Astrocyte of the spinal cord (primary cell): ENCODE results near the gene TRPV4.
"Not testable (repeated sequence)": the region's sequence is repeated elsewhere in the genome, so short reads cannot be mapped to it uniquely, and the experiment has no call there.

Source experiments
- DNase-seq: peaks from one replicate; pipeline ENCODE4 v3.0.0; 2011; ENCODE audit warnings: low read depth, low spot score
- H3K4me3 ChIP-seq: 2 replicates; pipeline ENCODE4 v1.5.1; 2011; ENCODE audit warnings: low read depth, mild to moderate bottlenecking, low read length, moderate library complexity
- CTCF ChIP-seq: IDR thresholded peaks from 2 replicates; pipeline ENCODE4 v1.5.1; 2012; ENCODE audit warnings: low read depth, mild to moderate bottlenecking, low read length, inconsistent platforms
- in situ Hi-C: cut with HindIII; loops from 2 replicates; pipeline ENCODE4 v1.10.0; 2017; ENCODE audit warnings: low sequenced_read_pairs

Gene TRPV4

GRCh38 chr12:109858764-109859163 lies 25.6 kb upstream of the TRPV4 start:
- no peak for DNase-seq
- no peak for TF ChIP-seq CTCF
- no peak overlapping the region for H3K4me3 ChIP-seq
- in situ Hi-C loops, result no loop called here

GRCh38 chr12:109857715-109858114 lies 24.5 kb upstream of the TRPV4 start:
- TF ChIP-seq CTCF, result no peak
- in situ Hi-C loops, result no loop called here
- no peak for DNase-seq
- H3K4me3 ChIP-seq, result no peak overlapping the region

- TF ChIP-seq CTCF, result no peak
- no peak for DNase-seq
These were observed 22.2 kb upstream of the TRPV4 start for GRCh38 chr12:109855377-109855776.

GRCh38 chr12:109850518-109850917 lies 17.3 kb upstream of the TRPV4 start:
- in situ Hi-C loops, H3K4me3 ChIP-seq, DNase-seq: not testable (repeated sequence)

More at GRCh38 chr12:109855377-109855776, 22.2 kb upstream of the TRPV4 start:
- no peak overlapping the region for H3K4me3 ChIP-seq
- in situ Hi-C loops, result no loop called here

GRCh38 chr12:109847142-109847735 lies 14.0 kb upstream of the TRPV4 start:
- no peak for DNase-seq
- in situ Hi-C loops, result no loop called here
- TF ChIP-seq CTCF, result no peak
- no peak overlapping the region for H3K4me3 ChIP-seq

GRCh38 chr12:109845824-109846205 lies 12.6 kb upstream of the TRPV4 start:
- H3K4me3 ChIP-seq, result no peak overlapping the region
- in situ Hi-C loops, result no loop called here
- TF ChIP-seq CTCF, result no peak
- DNase-seq, result no peak

GRCh38 chr12:109844983-109845823 lies 12.0 kb upstream of the TRPV4 start:
- in situ Hi-C loops, result no loop called here
- peak; percentile 96 for TF ChIP-seq CTCF
- peak; percentile 71 for DNase-seq
- peak overlapping the region; percentile 16 for H3K4me3 ChIP-seq
